ENCODE results near the gene PXN. TPM values are rescaled to one million over a fixed set of nuclear protein-coding genes. Genes with fewer than 3 reads are reported as not detected.
A peak's percentile ranks its signal among the peaks of the same experiment; 100 is the strongest.

PXN gene
- polyA plus RNA-seq, 3 donors, result 73.5 to 86.4 (median 77.1) TPM

DNA sequence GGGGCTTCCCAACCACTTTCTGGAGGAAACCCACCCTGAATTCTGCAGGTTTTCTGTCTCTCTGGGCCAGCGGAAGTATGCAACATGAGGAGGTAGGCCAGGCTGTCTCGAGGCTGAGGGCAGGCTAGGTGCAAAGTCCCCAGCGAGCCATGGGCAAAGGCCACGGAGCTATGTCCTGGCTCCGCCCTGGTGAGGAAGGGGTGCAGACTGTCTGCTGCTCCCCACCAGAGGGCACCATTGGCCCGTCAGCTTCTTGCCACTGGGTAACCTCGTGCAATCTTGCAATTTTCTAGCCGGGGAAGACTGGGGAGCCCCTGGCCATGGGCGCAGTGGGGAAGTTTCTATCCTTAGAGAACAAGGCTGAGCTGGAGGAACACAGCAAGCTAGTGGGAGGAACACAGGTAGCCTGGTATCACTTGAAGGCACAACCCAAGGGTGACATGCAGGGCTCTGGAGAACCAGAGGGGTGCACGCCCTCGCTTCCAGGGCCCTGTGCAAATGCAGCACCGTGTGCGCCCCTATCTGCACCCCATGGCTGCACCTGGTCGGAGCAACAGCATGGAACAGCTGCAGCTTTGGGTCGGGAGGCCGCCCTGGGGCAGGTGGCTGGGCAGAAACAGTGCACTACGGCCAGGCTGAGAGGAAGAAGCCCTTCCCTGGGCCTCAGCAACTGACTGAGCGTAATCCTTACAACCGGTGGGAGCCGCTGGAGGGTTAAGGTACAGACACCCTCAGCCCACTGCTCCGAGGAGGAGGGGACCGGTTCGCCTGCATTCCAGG lies 37.0 kb downstream of the PXN start:
- peak; percentile 87 for DNase-seq

DNA sequence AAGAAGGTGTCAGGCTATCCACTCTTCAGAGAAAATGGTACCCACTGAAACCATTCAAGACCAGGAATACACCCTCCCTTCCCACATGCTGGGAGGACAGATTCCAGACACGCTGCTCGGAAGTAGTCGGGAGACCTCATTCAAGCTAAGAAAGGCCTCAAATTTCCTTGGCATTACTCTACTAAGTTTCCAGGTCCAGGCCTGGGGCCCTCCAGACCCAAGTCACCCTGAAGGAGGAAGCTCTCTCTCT lies 37.6 kb downstream of the PXN start:
- DNase-seq, result no peak

DNA sequence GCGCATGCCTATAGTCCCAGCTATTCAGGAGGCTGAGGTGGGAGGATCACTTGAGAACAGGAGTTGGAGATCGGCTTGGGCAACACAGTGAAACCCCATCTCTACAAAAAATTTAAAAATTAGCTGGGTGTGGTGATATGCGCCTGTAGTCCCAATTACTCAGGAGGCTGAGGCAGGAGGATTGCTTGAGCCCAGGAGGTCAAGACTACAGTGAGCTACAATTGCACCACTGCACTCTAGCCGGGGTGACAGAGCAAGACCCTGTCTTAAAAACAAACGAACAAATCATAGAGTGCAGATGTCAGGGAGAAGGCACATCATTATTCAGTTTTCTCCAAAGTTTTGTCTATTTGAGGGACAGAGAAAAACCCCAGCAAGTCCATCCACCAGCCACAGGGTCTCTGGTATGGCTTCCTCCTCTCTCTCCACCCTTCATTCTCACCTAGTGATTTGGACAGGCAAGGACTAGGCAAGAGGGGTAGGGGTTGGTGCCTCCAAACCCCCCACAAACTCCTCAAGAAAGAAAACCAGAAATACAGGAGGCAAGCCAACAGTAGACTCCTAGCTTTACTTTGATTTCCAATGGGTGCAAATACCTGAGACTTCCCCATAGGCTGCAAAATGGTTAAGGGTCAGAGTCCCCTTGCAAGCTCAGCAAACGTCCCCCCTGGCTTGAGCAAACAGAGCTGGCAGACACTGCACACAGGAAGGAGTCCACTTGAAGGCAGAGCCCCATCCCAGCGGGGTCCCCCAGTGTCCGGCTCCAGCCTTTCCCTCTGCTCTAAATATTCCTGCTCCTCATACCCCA lies 38.1 kb downstream of the PXN start:
- no peak for DNase-seq

GRCh38 chr12:120225852-120226640 lies 39.5 kb downstream of the PXN start:
- no peak for DNase-seq

DNA sequence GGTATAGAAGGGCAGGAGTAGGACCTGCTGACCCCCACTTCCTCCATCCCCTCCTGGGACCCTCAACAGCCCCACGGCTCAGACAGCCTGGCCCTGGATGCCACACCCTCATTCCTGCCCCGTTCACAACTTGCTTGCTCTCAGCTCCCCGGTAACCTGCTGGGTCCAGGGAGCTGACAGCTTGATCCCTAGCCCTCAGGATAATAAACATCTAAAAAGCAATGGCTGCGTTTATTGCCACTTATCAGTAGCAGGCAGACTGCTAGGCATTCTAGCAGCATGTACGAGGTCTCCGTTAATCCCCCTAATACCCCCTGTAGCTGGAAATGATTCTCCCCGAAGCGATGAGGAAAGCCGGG lies 40.4 kb downstream of the PXN start:
- DNase-seq, result no peak

DNA sequence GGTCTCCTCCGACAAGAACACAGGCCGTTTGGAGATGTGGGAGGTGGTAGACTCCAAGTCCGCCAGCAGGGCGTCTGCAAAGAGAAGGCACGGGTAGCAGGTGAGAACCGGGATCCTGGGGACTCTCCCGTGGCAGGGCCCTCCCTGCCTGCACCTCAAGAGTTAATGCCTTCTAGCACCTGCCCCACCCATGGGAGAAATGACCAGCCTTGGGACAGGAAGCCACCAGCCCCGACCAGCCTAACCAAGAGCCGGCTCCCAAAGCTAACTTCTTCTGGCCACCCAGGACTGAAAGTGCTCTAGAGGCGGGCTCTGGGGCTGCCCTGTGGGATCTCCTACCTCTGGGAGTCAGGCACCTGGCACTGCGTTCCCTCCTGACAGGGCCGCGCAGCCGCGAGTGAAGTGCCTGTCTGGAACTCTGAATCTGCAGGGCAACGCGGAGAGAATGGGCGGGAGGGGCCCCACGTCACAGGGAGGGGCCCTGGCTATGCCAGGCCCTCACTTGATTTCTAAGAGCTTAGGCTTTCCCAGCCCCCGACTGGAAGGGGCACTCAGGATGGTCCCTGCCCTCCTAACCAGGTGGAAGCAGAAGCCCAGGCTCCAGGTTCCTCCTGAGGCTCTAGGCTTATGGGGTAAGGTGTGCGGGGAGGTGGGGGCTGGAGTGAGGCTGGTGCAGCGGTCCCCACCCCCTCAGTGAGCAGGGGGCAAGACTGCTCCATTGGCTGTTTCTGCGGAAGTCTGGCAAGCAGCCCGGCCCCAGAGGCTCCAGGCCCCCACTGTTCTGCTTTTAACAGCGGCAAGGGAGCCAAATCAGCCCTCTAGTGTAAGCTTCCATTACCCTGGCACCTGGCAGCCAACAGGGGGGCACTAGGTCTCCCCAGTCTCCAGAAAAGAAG lies 41.0 kb downstream of the PXN start:
- no peak for DNase-seq

DNA sequence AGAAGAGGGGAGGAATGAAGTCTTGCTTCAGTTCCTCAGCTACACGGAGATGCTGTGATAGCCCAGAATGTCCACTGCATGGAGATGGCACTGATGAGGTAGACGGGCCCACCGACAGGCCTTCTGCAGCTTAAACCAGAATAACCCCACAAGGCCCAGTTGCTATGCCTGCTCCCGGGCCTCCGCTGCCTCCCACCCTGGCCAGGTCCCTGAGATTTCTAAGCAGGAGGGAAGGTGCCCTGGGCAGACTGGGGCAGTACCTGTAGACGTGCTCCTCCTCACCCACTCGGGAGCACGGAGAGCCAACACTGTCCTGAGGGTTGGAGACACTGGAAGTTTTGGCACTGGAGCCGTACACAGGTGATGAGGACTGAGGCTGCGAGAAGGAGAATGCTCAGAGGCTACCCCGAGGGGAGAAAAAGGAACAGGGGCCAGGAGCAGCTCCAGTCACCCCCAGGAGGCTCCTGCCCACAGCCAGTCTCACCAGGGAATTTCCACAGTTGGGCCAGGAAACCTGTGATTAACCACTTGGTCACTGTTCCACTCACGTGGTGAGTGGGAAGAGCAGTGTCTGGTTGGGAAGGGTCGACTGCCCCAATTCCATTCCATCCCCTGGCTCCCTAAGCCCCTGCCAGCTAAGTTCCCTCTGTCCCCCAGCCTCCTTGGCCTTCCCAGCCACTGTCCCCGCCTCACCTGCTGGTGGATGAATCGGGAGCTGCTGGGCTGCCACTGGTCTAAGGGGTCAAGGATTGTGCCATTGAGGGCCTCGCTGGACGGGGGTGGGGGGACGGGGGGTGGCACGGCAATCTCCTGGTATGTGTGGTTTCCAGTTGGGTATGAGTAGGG lies 41.8 kb downstream of the PXN start:
- no peak for DNase-seq

DNA sequence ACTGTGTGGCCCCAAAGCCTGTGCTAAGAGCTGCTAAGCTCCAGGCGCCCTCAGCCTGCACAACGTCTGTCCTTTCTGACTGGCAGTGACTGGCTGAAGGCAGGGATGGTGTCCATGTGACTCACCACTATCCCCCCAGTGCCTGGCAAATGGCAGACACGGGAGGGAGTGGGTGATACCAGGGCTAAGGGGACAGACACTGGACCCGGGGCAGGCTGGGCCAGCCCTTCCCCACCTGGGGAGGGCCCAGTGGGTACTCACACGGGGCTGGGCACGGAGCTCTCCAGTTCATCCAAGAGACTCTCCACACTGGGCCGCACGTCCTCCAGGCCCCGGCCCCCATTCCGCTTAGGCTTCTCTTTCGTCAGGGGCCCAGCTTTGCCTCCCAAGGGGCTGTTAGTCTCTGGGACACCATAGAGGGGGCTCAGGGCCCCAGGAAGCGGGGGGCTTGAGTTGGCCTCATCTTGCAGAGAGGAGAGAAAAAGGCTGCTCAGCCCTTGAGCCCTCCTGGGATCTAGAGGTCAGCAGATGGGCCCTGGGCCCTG lies 43.2 kb downstream of the PXN start:
- no peak for DNase-seq

DNA sequence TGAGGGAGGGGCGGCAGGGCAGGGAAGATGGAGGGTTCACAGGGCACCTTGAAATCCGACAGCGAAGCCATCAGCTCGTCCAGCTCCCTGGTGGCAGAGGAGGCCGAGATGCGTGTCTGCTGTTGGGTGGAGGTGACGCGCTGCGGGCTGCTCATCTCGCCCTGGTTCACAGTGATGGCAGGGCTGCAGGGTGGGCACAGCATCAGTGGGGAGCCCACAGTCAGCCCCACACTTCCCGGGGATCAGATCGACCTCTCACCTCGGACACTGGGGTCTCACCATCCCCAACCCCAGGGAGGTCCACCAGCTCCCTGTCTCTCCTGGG lies 44.0 kb downstream of the PXN start:
- DNase-seq, result no peak

- DNase-seq, result no peak
Observed at GRCh38 chr12:120220838-120221575, 44.5 kb downstream of the PXN start.

DNA sequence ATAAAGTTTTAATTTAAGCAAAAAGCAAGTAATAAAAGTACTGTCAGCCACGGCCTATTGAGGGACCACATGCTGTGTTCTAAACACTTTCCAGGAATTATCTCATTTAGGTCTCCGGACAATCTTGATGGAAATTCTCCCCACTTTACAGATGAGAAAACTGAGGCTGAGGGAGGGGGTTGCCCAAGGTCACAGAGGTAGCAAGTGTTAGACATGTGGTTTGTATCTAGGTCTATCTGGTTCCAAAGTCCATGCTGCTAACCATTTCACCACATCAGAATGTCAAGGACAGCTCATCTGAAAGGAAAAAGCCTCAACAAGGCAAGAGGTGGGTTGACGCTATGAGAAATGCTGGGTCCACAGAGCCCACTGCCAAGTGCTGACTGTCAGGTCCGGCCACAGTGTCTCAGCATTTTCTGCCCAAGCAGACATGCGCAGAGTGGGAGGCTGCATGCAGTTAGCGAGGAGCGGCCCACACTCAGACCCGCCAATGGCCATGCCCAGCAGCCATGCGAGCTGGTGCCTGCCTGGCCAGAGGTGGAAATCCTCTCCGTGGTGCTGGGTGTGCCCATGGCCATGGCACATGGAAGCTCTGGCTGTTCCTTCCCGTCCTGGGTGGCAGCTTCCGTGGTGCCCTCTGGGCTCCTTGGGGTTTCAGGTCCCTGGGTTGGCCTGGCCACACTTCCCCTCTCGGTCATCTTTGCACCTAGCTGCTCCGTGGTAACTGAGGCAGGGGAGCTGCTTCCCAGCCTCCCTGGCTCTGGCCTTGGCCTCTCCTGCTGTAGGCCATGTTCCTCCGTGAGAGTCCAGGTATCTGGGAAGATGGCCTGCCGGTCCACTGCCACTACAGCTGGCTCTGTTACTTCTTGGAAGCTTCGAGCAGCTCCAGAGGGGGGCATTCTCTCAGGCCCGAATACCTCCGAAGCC lies 46.6 kb downstream of the PXN start:
- DNase-seq, result no peak

GRCh38 chr12:120216742-120217605 lies 48.6 kb downstream of the PXN start:
- no peak for DNase-seq

- no peak for DNase-seq
Observed at GRCh38 chr12:120215766-120216735, 49.5 kb downstream of the PXN start.

DNA sequence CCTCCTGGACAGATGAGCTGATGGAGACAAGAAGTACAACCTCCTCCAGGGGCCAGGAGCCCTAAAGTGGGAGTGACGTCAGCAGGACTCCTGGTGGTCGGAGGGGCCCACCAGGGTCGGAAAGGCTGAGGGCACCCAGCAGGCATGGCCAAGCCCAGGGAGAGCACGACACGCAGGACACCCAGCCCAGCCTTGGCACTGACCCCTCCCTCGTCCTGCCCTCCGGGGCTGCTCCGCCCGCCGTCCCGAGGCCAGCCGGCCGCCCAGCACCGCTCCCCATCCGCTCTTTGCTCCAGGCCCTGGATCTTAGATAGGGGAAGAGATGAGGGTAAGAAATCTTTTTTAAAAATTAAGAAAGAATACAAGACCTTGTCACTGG lies 50.2 kb downstream of the PXN start:
- DNase-seq, result no peak

GRCh38 chr12:120214626-120215356 lies 50.7 kb downstream of the PXN start:
- no peak for DNase-seq

DNA sequence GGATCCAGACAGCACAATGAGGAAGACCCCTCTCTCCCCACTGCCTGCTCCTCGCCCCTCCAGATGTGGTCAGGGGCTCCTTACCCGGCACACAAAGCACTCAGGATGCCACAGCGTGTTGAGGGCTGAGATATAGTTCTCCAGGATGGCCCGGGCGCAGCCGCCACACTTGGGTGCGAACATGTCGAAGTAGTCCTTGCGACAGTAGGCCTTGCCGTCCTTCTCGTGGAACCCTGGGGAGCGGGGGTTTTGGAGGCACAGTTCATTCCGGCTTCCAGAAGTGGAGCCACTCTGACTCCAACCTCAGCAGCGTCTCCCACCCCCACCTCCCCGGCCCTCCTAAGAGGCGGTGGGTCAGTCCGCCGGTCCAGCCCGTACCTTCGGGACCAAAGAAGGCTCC lies 51.8 kb downstream of the PXN start:
- DNase-seq, result no peak

Measured in renal pelvis (tissue), 4 donors.